COLO829 (cell line): Measurements from ENCODE around the gene CEBPE.
"Not testable (repeated sequence)": the region's sequence is repeated elsewhere in the genome, so short reads cannot be mapped to it uniquely, and the experiment has no call there.

Source experiments
- DNase-seq: peaks from one replicate; pipeline ENCODE4 v3.0.0; 2012; ENCODE audit warnings: low spot score

CEBPE gene

DNA sequence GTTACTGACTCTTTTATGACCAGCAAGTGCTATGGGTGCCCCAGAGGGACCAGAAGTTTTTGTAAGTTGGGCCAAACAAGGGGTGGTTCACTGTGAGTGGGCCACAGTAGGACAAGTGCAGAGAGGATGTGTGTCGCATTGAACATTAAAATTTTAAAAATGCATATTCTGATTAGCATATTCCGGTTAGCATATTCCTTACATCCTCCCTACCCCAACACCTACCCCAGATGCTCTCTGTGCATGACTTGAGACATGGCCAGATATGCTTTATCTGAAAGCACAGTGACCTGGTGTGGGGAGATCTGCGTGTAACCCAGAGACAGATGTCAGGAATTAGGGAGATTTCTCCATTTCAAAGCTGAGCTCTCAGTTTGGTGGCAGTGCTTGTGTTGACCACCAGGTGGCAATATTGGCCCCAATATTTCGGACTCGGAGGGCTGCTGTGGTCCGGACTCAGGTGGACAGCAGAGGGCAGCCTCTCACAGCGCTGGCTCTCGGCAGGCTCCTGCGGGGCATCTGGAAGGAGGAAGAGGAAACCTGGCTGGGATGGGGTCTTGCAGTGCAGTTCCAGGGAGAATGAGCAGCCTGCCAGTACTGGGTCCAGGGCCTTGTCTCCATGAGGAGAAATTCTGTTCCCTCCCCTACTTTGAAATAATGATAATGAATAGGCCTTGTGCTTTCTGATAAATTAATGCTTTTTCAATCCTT, 1.6 kb upstream of the CEBPE start:
- peak; percentile 80 for DNase-seq

DNA sequence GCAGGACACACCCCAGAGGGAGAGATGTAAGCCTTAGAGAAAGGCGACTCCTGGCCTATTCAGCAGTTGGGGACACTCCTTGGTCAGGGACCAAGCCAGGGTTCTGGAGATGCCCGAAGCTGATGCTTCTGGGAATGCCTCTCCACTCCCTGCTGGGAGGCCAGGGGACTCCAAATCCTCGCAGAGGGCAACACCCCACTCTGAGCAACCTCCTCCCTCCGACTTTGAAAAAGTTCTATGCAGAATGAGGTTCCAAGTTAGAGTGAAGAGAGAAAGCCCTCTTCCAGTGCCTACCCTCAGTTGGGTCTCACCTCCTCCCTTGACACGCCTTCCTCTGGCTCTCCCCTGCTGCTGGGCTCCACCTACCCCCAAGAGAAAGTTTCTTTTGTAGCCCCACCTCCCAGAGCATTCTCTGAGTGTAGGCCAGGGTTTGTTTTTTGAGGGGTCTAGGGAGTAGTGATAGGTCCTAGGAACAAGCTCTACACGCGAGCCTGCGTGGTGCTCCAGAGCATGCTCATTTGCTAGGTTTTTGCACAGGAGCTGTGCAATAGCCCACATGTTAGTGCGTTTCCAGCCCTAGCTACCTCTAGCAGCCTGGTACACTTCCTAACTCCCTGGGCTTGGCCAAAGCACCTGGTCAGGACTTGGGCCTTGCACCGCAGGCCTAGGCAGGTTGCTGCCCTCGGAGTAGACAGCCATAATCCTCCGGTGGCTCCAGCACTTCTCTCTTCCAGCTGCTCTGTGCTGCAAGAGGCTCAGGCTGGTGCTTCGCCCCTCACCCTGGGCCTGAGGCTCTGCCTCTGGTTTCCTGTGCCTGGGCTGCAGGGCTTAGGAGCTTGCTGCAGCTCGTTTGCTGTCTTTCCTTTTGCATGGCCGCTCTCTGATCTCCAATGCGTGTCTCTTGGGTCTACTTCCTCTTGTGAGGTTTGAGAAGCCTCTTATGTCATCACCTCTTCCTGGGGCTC, 590 bp upstream of the CEBPE start:
- DNase-seq: no peak

DNA sequence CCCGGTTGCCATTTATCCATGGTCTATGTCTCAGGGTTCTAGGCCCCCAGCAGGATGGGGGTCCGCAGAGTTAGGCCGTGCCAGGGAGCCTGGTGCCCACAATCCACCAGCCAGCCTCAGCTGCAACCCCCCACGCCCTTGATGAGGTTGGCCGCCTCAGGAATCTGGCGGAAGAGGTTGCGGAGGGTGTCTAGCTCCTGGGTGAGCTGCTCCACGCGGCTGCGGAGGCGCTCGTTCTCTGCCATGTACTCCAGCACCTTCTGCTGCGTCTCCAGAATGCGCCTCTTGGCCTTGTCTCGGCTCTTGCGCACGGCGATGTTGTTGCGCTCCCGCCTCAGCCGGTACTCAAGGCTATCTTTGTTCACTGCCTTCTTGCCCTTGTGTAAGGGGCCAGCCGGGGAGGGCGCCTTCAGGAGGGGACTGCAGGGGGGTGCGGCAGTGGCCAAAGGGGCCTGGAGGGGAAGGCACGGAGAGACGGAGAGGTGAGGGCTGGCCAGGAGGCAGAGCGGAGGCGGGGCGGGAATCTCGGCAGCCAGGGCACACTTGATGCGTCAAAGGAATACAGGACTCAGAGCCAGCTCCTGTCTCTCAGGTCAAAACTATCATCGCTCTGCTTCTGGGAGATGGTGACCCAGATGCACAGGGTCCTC, 1.6 kb downstream of the CEBPE start:
- DNase-seq: no peak

DNA sequence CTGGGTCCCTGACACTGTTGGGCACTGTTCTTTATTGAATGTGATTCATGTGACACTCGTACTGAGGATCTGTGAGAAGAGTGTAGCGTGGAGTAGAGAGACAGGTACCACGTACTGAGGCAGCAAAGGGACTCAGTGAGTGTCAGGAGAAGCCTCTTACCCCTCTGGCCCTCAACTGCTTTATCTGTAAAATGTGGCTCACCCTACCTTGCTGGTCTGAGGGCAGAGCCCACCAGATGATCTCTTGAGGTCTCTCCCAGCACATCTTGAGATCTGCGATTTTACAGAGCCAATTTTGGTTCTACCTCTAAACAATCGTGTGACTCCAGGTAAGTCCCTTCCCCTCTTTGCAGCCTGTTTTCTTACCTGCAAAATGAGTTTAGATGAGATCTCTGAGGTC, 3.1 kb downstream of the CEBPE start:
- DNase-seq: no peak

DNA sequence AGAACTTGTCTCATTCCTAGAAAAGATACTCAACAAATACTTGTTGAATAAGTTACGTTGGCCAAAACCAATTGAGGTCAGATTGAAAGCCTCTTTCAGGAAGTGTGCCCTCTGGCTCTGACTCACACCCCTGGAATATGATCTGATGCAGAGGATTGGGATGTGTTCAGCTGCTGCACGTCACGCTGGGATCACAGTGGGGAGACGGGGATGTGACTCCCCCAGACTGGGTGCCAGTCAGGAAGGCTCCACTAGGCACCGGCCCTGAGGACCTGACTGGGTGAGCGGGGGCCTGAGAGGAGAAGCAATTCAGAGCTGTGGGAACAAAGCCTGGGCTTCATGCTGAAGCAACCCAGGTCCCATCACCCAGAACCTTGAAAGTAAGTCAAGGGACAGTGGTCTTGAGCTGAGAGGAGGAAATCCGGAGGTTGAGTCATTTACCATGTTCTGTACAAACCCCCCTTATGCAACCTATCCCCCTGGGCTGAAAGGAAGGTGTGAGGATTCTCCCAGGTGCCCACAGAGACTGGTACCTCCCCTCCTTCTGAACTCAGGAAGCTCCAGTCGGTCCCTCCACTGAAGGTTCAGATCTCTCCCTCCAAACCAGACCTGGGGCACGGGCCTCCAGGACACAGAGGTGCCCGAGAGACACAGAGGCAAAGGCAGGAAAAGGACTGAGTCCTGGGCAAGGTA, 3.9 kb downstream of the CEBPE start:
- DNase-seq: peak; percentile 78

DNA sequence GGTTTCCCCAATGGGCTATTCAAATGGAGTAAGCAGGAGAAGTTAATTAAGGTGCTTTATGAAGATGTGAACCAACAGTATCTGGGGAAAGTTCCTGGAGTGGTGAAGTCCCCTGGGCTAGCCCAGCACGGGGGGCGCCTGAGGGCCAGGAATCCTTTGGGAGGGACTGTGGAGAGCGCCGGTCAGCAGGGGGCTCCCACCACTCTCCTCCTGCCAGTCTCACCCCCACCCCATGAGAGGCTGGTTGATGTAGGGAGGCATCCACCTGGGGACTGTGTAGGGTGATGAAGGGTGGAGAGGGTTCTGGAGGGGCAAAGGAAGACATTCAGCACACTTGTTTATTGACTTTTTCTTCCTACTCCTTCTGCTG, 4.4 kb downstream of the CEBPE start:
- DNase-seq: no peak

DNA sequence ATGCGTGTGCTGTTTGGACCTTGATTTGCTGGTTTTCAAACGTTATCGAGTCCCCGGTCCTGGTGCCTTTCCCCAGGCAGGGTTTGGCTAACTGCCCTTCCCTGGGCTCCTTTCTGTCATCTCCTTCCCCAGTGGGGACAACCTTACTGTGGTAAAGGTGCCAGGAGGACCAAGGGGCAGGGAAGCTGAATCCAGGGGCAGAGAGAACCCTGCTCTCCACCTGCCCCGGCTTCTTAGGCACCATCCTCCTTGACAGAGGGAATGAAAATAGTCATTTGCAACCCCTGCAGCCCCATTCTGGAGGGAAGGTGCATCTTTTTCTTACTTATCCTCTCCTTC, 5.0 kb downstream of the CEBPE start:
- no peak for DNase-seq

DNA sequence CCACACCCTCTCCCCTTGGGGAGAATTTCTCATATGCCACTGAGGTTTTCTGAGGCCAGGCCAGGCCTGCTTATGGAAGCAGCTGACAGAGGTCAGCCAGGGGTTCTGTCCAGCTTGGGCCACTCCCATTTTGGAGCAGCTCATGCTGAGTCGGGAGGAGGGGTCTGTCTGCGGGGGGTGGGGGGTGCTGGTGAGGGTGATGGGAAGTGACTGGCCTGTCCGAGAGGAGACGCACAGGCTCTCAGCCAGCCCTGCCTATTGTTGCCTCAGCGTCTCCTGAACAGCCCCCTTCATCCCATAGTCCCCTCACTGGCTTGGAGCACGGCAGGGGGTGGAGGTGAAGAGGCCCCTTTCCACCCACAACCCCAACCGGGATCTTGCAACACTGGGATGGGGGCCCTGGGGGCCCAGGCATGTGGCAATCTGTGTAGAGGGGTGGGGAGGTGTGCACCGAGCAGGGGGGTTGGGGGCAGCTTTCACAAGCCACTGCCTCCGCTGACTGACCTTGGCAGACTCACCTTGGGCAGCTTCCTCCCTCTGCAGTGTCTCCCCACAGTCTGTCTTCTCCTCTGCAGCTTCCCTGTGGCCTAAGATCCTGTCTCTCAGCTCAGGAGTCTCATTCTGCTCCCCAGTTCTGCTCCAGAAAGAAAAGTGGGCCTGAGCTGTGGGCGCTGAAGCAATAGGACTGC, 5.5 kb downstream of the CEBPE start:
- no peak for DNase-seq

DNA sequence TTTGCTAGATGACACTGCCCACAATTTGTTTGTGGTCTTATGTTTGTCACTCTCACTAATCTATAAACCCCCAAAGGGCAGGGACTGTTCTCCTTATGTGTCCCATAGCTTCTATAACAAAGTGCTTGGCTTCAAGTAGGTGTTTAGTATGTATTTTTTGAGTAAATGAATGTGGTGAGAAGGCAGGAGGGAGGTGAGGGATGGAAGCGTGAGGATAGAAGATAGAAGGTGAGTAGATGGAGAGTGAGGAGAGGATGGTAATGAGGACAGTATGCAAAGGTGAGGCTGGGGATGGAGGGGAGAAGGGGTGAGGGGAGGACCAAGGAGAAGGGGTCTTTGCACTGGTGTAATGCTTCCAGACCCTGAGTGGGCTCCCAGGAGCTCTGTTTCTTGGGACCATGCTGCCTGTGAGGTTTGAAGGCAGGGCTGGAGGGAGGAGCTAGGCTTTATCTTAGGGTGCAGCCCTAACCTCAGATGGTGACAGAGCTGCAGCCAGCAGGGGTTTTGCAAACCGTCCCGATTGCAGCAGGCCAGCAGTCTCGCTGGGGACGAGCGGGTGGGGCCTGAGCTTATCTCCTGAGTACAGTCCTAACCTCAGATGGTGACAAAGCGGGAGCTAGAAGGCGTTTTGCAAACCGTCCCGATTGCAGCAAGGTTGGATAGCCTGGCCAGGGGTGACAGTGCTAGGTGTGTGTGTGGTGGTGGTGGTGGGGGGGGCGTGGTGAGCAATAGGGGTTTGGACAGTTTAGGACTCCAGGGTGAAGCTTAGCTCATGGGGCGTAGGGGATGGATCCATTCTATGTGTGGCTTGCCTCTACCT, 6.5 kb downstream of the CEBPE start:
- no peak for DNase-seq

DNA sequence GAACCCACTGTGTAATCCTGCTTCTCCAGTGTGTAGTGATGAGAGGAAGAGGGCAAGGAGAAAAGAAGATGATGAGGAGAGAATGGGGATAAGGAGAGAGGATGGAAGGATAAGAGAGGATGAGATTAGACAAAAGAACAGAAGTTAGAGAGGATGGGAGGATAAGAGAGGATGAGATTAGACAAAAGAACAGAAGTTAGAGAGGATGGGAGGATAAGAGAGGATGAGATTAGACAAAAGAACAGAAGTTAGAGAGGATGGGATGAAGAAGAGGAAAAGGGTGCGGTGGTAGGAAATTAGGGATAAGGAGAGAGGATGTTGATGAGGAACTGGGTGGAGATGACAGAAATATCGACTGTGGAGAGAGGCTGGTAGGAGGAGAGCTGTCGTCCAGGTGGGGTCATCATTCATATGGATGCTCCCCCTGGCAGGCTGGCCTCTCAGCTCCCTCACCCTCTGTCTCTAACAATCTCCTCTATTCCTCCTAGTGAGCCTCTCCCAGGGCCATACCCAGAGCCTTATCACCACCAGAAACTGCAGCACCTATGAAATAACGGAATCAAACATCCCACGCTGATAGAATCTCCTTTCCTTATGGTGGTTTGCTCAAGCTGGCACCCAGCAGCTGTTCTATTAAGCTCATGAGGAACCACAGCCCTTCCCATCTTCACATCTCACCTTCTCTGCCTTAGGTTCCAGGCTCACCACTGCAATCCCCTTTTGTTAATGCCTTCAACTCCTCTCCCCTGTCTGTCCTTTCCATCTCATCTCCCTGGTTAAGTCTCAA, 8.3 kb downstream of the CEBPE start:
- no peak for DNase-seq

DNA sequence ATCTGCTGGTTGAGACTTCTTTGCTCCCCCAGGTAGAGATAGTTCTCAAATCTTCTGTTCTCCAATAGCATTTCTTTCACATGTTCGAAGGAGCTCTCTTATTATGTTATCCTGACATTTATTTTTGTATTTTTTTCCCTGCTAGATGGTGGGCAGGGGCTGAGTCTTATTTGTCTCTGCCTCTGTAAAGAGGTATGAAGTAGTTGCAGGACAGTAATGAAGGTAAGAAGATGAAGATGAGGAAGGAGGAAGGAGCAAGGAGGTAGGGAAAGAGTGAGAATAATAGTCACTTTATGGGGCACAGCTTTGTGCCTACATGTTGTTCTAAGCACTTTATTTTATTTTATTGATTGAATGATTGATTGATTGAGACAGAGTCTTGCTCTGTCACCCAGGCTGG, 9.3 kb downstream of the CEBPE start:
- DNase-seq: no peak

DNA sequence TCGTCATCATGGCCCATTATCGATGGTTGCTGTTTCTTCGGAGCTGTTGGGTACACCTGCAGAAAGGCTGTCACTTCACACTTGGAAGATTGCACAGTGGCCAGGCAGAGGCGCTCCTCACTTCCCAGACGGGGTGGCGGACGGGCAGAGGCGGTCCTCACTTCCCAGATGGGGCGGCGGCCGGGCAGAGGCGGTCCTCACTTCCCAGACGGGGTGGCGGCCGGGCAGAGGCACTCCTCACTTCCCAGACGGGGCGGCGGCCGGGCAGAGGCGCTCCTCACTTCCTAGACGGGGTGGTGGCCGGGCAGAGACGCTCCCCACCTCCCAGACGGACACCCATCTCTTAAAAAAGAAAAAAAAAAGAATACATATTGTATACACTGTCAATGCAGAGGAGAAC, 10.9 kb downstream of the CEBPE start:
- DNase-seq: not testable (repeated sequence)

DNA sequence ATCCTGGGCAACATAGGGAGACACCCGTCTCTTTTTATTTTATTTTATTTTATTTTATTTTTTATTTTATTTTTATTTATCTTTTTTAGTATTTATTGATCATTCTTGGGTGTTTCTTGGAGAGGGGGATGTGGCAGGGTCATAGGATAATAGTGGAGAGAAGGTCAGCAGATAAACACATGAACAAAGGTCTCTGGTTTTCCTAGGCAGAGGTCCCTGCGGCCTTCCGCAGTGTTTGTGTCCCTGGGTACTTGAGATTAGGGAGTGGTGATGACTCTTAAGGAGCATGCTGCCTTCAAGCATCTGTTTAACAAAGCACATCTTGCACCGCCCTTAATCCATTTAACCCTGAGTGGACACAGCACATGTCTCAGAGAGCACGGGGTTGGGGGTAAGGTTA, 11.4 kb downstream of the CEBPE start:
- not testable (repeated sequence) for DNase-seq

DNA sequence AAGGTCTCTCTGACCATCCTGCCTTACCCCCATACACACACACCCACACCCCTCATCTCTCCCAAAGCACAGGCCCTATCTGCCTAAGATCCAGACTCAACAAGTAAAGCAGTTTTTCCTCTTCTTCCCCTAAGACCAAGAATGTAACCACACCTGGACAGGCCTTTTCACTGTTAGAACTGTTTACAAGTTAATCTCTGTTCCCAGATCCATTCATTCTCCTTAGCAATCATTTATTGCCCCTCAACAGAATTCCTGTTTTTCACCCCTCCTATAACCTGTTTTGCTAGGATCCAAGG, 12.4 kb downstream of the CEBPE start:
- no peak for DNase-seq

DNA sequence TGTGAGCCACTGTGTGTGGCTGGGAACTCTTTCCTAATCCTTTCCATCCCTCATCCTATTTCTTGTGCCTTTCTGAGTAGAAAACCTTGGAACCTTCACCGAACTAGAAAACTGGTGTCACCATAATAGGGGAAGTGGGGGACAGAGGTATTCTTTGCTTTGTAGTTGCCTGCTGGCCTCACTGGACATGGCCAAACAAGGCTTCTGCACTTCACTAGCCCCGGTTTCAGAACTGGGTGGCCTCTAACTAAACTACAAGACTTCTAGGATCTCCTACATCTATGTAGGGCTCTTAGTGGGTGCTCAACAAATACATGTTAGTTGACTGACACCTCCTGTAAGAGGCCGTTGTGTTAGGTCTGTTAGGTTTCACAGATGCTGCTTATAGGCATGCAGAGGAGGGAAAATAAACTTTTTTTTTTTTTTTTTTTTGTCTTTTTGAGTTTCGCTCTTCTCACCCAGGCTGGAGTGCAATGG, 13.7 kb downstream of the CEBPE start:
- DNase-seq: no peak

DNA sequence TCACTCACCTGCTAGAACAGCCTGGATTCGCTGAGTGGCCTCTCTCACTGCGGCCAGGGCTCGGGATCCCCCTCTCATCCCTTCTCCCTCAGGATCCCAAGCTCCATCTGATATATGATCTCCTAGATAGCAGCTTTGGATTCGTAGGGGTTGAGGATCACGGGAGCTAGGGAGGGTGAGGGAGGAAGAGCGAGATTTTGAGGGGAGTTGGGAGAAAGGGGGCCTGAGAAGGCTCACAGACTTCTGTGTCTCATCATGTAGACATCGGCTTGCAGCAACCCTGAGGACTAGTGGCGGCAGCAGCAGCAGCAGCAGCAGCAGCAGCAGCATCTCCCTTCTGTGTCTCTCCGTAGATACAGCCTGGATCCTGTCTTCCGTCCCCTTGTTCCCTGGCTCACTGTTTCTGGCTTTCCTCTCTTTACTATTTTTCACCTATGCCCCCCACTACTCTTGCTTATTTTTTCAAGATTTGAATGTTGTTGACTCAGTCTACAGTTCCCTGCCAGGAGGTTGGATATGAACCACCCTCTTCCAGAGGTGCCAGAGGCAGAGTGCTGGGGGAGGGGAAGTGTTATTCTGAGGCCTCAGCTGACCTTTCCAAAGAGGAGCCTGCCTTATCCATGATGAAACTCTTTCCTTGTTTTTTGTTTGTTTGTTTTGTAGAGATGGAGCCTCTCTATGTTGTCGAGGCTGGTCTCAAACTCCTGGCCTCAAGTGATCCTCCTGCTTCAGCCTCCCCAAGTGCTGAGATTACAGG, 14.3 kb downstream of the CEBPE start, which contains the start of gene CIROP:
Gene CIROP (minus strand): TSS at position 399 of the 757 bp plus-strand sequence. CDS start 69 bp downstream, at position 330.
- DNase-seq: no peak

DNA sequence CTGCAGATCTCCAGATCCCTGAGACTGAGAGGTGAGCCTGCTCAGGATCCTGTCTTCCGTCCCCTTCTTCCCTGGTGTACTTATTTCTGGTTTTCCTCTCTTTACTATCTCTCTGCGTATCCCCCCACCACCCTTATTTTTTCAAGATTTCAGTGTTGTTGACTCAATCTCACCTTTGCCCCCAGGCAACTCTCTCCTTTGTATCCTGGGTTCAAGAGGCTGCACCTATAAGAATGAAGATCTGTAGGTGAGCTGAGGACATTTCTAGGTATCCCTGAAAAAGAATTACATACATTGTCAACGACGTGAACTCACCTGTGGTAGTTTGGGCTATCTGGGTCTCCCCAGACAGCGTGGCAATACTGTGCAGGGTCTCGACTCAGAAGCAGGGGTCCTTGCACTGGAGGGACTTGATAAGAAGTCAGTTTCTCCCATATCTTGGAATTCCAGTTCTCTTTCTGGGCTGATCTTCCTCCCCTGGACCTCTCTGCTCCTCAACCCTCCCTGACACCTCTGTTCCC, 14.9 kb downstream of the CEBPE start:
- DNase-seq: no peak

DNA sequence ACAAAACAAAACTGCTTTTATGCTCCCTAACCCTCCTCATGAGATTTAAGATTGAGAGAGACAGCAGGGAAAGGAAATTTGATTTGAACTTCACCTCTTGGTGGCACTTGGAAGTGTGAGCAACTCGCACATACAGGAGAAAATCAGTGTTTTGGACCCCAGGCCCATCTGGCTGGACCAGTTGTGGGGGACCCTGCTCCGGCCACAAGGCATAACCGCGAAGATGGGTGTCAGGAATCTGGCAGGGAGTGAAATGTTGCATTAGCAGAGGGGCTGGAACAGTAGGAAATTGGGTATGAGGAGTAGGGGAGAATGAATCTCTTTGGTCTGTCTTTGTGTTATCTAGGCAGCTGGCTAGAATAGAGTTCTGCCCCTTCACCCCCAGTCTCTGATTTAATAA, 15.5 kb downstream of the CEBPE start:
- no peak for DNase-seq

DNA sequence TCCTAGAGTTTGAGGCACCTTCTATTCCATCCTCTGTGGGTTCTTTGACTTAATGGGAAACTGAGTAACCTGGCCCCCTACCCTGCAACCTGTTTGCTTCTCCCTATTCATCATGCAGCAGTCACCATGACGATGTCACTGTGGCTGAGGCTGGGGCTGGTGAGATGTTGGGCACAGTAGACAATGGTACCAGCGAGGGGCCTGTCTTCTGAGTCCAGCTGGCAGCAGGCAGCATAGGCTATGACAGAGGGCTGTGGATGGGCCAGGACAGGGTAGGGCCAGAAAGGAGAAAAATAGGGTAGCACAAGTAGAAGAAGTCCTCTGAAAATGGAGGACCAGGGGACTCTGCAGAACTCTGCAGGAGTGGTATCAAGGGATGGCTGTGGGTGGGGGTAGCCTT, 16.3 kb downstream of the CEBPE start:
- DNase-seq: no peak
